ENCODE results near the gene EMSY.
"Not testable (repeated sequence)": the region's sequence is repeated elsewhere in the genome, so short reads cannot be mapped to it uniquely, and the experiment has no call there.

EMSY gene

DNA sequence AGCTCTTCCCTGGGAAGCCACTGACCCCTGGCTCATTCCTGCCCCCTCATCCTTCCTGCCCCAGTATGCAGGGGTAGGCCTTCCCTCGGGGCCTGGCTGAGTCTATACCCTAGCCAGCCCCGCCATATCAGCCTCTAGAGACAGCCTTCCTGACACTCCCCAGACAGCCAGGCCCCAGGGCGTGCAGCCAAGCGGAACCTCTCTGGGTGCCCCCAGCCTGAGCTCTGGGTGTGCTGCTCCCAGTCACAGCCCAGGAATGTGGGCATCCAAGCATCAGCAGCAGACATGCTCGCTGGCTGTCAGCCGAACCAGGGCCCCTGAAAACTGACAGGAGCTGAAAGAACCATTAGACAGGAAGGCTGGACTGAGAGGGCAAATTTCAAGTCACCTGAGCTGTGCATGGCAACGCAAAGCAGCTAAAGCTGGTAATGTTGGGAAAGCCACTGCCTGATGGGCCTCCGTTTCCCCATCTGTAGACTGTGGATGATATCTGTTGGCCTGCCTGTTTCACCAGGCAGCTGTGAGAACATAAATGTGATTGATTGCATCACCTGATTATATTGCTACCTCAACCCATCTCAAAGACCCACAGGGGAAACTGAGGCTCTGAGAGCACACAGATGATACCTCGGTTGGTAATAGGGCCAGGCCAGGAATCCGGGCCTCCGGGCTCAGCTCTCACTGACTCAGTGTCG is 132.6 kb downstream of the EMSY start:
- DNase-seq = no peak

DNA sequence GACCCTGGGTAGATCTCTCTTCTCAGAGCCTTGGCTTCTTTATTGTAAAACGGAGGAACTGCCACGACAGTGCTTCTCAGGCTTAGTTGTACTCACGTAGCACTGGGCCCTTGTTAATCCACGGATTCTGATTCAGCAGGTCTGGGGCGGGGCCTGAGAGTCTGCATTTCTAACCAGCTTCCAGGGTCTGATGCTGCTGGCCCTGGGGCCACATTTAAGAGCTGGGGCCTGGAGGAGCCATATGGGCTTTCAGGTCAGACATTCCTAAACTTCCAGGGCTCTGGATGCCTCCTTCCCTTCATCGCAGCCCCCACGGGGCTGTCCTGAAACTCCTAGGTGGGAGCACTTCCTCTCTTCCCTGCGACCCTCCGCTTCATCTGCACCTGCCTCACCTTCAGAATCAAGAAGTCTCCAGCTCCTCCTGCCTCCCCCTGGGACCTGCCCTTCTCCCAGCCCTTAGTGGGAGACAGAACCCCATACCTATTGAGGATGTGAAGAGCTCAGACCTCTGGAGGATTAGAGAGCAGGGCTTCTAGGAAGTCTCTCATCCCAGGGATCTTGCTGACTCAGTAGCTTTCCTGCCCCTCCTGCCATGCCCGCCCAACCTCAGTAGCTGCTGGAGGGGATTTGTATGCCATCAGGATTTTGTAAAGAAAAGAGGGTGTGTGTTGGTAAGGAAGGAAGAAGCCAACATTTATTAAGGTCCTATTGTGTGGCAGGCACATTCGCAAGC is 133.3 kb downstream of the EMSY start:
- no peak for DNase-seq

GRCh38 chr11:76578654-76579055 is 133.8 kb downstream of the EMSY start:
- DNase-seq = no peak

DNA sequence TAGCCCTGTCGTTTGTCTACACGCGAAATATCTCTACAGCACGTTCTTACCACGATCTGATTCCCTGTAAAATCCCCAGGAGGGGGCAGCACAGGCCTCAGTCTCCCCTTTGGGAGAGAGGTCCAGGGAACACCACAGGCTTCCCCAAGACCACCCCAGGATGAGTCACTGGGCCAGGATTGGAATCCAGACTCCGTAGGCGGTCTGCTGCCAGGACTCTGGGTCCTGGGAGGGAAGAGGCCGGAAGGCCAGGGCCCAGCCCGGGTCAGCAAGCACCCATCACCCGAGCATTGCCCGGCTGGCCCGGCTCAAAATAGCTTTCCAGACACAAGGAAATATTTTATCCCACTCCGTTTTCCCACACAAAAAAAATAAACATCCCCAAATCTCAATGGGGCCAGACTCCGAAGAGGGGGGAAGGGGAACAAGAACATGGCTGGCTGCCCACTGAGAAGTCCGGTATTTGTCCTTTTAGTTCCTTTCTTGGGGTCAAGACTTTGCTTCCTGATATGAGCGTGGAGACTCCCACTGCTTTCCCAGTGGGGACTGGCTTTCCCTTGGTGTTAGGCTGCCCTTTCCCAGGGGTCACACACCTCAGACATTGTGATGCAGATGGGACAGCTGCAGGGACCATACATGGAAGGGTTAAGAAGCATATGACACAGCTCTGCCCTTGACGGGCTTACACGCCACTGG is 134.4 kb downstream of the EMSY start:
- no peak for DNase-seq

DNA sequence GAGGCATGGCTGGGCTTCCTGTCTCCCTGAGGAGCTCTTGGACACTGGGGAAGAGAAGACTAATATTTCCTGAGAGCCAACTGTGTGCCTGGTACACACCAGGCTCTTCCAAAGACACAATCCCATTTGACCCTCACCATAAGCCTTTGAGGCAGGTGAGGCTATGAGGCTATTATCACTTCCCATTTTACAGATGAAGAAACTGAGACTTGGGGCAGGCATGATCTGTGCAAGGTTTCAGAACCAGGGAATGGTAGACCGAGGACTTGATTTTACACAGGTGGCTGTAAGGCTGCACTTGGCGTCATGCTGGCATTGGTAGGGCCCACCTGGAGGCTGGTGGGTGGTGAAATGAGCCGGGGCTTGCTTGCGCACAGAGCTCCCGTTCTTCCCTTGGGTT is 134.9 kb downstream of the EMSY start:
- peak; percentile 28 for DNase-seq

- DNase-seq = not testable (repeated sequence)
These were observed 137.7 kb downstream of the EMSY start for GRCh38 chr11:76582471-76582870.

- DNase-seq = no peak
These were observed 143.1 kb downstream of the EMSY start for GRCh38 chr11:76587820-76588454.

- DNase-seq = no peak
These were observed 143.9 kb downstream of the EMSY start for GRCh38 chr11:76588455-76589325.

- no peak for DNase-seq
These were observed 144.7 kb downstream of the EMSY start for GRCh38 chr11:76589477-76589876.

DNA sequence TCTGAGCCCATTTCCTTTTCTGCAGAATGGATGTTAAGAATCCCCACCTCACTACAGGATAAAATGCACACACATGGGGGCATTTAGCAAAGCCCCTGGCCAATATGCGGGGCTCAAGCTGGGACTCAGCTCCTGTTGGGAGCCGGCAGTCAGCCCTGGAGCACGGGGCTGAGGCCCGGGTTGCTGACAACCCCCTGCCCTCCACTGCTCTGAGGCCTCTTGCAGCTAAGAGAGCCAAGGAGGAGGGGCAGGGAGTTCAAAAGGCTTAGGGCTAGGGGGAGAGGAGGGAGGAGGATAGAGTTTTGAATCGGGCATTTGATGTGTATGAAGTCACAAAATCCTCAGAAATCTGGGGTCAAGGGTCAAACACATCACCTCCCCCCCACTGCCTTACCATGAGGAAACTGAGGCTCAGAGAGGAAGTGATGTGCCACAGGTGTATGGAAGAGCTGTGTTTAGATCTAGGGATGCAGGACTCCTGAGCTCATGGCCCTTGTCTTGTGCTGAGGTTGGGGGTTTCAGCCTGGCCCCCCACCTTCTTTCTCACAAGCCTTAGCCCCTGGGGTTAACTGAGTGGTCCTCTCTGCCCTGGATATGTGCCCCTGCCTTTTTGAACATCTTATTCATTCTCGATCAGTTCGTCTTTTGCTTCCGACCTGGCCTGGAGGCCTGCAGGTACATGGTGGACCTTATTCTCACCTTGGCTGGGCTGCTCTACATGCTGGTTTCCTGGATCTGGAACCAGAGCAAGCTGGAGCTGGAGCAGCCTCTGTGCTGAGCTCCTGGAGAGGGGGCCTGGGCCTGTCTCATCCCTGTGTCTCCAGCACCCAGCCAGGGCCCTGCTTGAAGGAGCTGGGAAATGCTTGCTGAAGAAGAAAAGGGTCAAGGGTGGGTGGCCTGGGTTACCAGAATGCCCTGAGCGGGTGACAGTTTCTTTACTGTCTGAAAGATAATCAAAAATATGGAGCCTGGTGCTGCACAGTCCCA is 145.4 kb downstream of the EMSY start:
- DNase-seq = no peak

- DNase-seq = no peak
These were observed 146.6 kb downstream of the EMSY start for GRCh38 chr11:76591416-76591815.

GRCh38 chr11:76592025-76592914 is 147.5 kb downstream of the EMSY start:
- no peak for DNase-seq

DNA sequence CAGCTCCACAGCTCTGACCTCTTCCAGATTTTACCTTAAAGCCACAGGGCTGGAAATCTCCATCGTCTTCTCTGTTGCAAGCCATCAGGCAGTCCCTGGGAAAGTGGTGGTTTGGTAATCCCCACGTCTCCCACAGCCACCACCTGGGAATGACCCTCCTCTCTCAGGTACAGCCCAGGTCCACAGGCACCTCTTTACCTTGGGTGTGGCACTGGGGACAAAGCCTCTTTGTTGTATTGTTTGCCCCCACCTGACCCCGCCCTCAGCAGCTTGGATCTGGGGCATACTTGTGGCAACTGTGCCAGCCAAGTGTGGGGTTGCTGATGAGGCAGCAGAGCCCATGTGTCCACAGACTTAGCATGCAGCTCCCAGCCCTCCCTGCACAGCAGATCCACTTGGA is 148.1 kb downstream of the EMSY start:
- DNase-seq = no peak

DNA sequence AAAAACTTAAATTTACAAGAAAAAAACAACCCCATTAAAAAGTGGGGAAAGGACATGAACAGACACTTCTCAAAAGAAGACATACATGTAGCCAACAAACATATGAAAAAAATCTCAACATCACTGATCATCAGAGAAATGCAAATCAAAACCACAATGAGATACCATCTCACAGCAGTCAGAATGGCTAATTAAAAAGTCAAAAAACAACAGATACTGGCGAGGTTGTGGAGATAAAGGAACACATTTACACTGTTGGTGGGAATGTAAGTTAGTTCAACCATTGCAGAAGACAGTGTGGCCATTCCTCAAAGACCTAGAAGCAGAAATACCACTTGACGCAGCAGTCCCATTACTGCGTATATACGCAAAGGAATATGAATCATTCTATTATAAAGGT is 150.3 kb downstream of the EMSY start:
- DNase-seq = not testable (repeated sequence)

DNA sequence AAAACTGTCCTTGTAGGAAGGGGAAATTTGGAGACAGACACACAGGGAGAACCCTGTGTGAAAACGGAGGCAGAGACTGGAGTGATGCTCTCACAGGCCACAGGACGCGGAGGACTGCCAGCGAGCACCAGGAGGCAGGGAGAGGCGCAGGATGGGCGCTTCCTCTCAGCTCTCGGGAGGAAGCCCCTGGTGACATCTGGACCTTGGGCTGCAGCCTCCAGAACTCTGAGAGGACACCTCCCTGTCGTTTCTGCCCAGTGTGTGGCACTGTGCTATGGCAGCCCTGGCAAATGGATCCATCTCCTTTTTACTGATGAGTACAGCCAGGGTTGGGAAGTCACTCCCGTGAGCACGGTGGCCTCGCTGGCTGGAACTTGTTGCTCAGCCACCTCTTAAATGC is 151.8 kb downstream of the EMSY start:
- peak; percentile 34 for DNase-seq

GRCh38 chr11:76597533-76598425 is 153.0 kb downstream of the EMSY start:
- DNase-seq = no peak

- DNase-seq = peak; percentile 84
These were observed 153.6 kb downstream of the EMSY start for GRCh38 chr11:76598426-76598839.

- no peak for DNase-seq
These were observed 154.5 kb downstream of the EMSY start for GRCh38 chr11:76599041-76600013.

All from DMS53 (cell line).